ENCODE data around the gene ZFAND5. TPM values are rescaled to one million over a fixed set of nuclear protein-coding genes. Genes with fewer than 3 reads are reported as not detected.

ZFAND5 gene
- total RNA-seq, 4 donors from 2014 or later = 124 to 488 (median 288) TPM

DNA sequence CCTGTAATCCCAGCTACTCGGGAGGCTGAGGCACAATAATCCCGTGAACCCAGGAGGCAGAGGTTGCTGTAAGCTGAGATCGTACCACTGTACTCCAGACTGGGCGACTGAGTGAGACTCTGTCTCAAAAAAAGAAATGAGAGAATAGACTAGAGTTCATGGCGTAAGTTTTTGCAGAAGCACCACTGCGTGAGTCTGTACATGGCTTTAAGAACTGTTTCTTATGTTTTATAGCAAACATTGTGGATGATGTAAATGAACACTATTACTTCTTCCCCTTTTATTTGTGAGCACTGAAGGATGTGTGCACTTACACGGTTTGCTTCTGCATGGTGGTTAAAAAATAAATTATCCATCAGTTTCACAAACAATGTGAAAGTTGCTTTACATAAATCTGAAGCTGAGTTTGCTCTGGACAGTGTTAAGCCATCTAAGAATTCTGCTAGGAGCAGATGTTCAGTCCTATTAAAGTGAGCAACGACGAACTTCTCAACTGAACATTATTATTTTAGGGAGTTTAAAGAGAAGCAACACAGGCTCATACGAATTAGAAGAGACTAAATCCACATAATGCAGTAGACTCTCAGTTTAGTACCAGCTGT lies 52.5 kb downstream of the ZFAND5 start:
- Histone ChIP-seq H3K9me3 (no peaks in the 10 kb centered on the region), H3K4me3 (no peak overlapping the region), H3K36me3 (no peaks in the 10 kb centered on the region), H3K4me1 (peaks cover 4 to 56% (median 16%) of the 10 kb centered on the region in 3 donors), H3K27ac (peak overlapping the region in 3 of 4 donors; percentile 1 to 81 (median 24)), H3K27me3 (no peaks in the 10 kb centered on the region)
- ATAC-seq = no peak
- no peak for TF ChIP-seq POLR2AphosphoS5 (IDR thresholded peaks at IDR 0.05)
- TF ChIP-seq CTCF (IDR thresholded peaks at IDR 0.05) = no peak
- TF ChIP-seq POLR2A (IDR thresholded peaks at IDR 0.05) = no peak
- TF ChIP-seq EP300 (IDR thresholded peaks at IDR 0.05) = no peak
- WGBS, 2 donors (ENCODE audit: low coverage in 1 of 2) = 29 to 54% methylated on average over 10 of the region's 10 CpGs

DNA sequence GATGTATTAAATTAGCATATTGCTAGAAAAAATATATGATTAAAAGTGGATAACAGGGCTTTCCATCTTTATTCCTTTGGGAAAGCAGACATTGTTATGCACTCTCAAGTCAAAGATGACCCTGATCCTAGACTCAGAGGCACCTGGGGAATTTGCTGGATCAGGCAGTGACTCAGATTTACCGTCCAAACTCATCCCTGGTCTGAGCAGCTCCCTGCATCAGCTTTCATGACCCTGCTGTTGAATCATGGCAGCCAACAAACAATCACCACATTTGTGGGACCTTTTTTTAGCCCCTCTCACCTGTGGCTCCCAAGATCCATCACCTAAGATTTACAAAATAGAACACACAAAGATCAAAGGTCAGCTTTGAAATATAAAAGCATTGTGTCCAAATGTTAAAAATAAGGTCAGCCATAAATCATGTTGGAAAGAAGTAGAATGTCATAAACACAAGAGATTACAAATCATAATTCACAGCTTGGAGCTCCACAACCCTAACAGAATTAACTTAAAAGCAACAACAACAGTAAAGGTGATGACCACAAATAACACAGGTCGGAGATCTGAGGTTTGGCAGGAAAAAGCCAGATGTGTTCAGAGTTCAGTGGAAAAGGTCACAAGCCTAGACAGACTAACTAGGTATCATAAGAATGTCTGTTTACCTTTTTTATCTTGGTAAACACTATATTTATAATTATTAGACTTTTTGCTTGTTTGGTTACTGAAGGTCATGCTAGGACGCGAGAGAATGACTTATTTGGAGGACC lies 55.5 kb downstream of the ZFAND5 start:
- H3K27me3 ChIP-seq = no peaks in the 10 kb centered on the region
- no peak for ATAC-seq
- peaks cover 2 to 34% (median 2%) of the 10 kb centered on the region in 3 donors for H3K4me1 ChIP-seq
- no peak for TF ChIP-seq POLR2AphosphoS5 (IDR thresholded peaks at IDR 0.05)
- TF ChIP-seq POLR2A (IDR thresholded peaks at IDR 0.05) = no peak
- no peak for TF ChIP-seq EP300 (IDR thresholded peaks at IDR 0.05)
- no peaks in the 10 kb centered on the region for H3K36me3 ChIP-seq
- H3K9me3 ChIP-seq = no peaks in the 10 kb centered on the region
- WGBS, 2 donors (ENCODE audit: low coverage in 1 of 2) = 63 to 76% methylated on average over 2 to 4 of the region's 4 CpGs
- no peak overlapping the region for H3K4me3 ChIP-seq
- no peak overlapping the region for H3K27ac ChIP-seq

DNA sequence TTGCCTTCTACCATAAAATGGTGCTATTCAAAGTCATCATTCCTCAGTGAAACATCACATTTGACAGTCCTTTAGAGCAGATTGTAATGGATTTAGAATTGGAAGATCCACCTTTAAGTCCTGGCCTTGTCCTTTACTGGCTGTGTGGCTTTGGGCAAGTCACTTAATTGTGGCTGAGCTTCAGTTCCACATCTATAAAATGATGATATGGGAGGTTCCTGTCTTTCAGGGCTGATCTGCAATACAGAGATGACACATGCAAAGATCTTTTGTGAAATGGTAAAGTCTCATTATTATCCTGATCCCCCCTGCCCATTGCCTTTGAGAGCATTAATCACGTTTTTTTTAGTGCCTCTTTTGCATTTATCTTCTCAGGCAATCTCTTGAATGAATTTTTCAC lies 58.2 kb downstream of the ZFAND5 start:
- peaks cover 0 to 8% (median 0%) of the 10 kb centered on the region in 3 donors for H3K4me1 ChIP-seq
- TF ChIP-seq CTCF (IDR thresholded peaks at IDR 0.05) = no peak
- TF ChIP-seq EP300 (IDR thresholded peaks at IDR 0.05) = no peak
- no peak for TF ChIP-seq POLR2A (IDR thresholded peaks at IDR 0.05)
- no peak for TF ChIP-seq POLR2AphosphoS5 (IDR thresholded peaks at IDR 0.05)
- H3K27ac ChIP-seq = no peak overlapping the region
- 50 to 93% methylated on average over 1 of the region's 1 CpG for WGBS, 2 donors (ENCODE audit: low coverage in 1 of 2)
- H3K9me3 ChIP-seq = no peaks in the 10 kb centered on the region
- no peaks in the 10 kb centered on the region for H3K27me3 ChIP-seq
- ATAC-seq = no peak
- no peaks in the 10 kb centered on the region for H3K36me3 ChIP-seq
- H3K4me3 ChIP-seq = no peak overlapping the region

DNA sequence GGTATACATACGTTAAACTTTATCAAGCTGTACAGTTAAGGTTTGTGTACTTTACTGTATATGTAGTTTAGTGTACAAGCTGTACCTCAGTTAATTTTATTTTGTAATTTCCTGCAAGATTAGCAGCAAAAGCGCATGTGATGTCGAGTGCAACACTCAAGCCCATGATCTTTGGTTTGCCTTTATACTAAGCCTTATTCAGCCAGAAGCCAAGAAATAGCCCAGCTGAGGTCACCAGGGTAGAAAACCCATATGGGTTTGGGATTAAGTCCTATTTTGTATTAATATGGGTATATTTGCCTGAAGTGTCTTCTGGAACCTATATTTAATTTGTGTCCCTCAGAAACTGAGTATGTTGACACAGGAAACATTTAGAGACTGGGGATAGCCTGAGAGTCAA lies 59.3 kb downstream of the ZFAND5 start:
- Histone ChIP-seq H3K9me3 (no peaks in the 10 kb centered on the region), H3K4me3 (peak overlapping the region in 1 of 2 donors; percentile 38), H3K27ac (peak overlapping the region in 3 of 4 donors; percentile 66 to 82 (median 78)), H3K4me1 (peaks cover 0 to 8% (median 0%) of the 10 kb centered on the region in 3 donors), H3K27me3 (no peaks in the 10 kb centered on the region), H3K36me3 (no peaks in the 10 kb centered on the region)
- WGBS, 2 donors (ENCODE audit: low coverage in 1 of 2) = 88% methylated on average over 3 of the region's 3 CpGs; no CpG with 5 or more reads in 1 of the 2 donors
- no peak for ATAC-seq
- TF ChIP-seq POLR2A (IDR thresholded peaks at IDR 0.05) (no peak), CTCF (IDR thresholded peaks at IDR 0.05) (no peak), POLR2AphosphoS5 (IDR thresholded peaks at IDR 0.05) (no peak), EP300 (IDR thresholded peaks at IDR 0.05) (no peak)

GRCh38 chr9:72305102-72305546 lies 59.9 kb downstream of the ZFAND5 start:
- peak; percentile 99 for ATAC-seq
- peak overlapping the region in 1 of 2 donors; percentile 38 for H3K4me3 ChIP-seq
- peaks cover 0 to 8% (median 0%) of the 10 kb centered on the region in 3 donors for H3K4me1 ChIP-seq
- H3K27me3 ChIP-seq = no peaks in the 10 kb centered on the region
- no peaks in the 10 kb centered on the region for H3K36me3 ChIP-seq
- TF ChIP-seq POLR2A (IDR thresholded peaks at IDR 0.05) (no peak), POLR2AphosphoS5 (IDR thresholded peaks at IDR 0.05) (peak; percentile 57), EP300 (IDR thresholded peaks at IDR 0.05) (no peak)
- 34 to 60% methylated on average over 2 to 8 of the region's 8 CpGs for WGBS, 2 donors (ENCODE audit: low coverage in 1 of 2)
- H3K27ac ChIP-seq = peak overlapping the region in 3 of 4 donors; percentile 66 to 82 (median 78)
- no peaks in the 10 kb centered on the region for H3K9me3 ChIP-seq
